ENCODE measurements around the gene NCBP2L.

- no peak for TF ChIP-seq CTCF (IDR thresholded peaks at IDR 0.05; ENCODE audit: insufficient read depth, low read length, poor library complexity, severe bottlenecking)
- TF ChIP-seq EZH2phosphoT487 (conservative IDR thresholded peaks at IDR 0.05; ENCODE audit: low read length), result no peak
Measured at GRCh38 chrX:107805179-107805578, 27.6 kb downstream of the NCBP2L start.
